ENCODE measurements around the gene FARP1.
"Not testable (repeated sequence)": the region's sequence is repeated elsewhere in the genome, so short reads cannot be mapped to it uniquely, and the experiment has no call there.

Gene FARP1

GRCh38 chr13:98267080-98267912, 124.4 kb downstream of the FARP1 start:
- no peak for DNase-seq

- DNase-seq = no peak
Measured at GRCh38 chr13:98269386-98269785, 126.5 kb downstream of the FARP1 start.

- DNase-seq = no peak
Measured at GRCh38 chr13:98270819-98271218, 127.9 kb downstream of the FARP1 start.

GRCh38 chr13:98271646-98272045, 128.8 kb downstream of the FARP1 start:
- DNase-seq = not testable (repeated sequence)

GRCh38 chr13:98272549-98272948, 129.7 kb downstream of the FARP1 start:
- no peak for DNase-seq

- DNase-seq = no peak
Measured at GRCh38 chr13:98273067-98273823, 130.4 kb downstream of the FARP1 start.

- DNase-seq = no peak
Measured at GRCh38 chr13:98273824-98274742, 131.2 kb downstream of the FARP1 start.

- no peak for DNase-seq
Measured at GRCh38 chr13:98274921-98275487, 132.1 kb downstream of the FARP1 start.

- DNase-seq = no peak
Measured at GRCh38 chr13:98275681-98276171, 132.8 kb downstream of the FARP1 start.

GRCh38 chr13:98276486-98276885, 133.6 kb downstream of the FARP1 start:
- no peak for DNase-seq

GRCh38 chr13:98278068-98278724, 135.3 kb downstream of the FARP1 start:
- no peak for DNase-seq

GRCh38 chr13:98279473-98280175, 136.7 kb downstream of the FARP1 start:
- peak; percentile 3 for DNase-seq

- no peak for DNase-seq
Measured at GRCh38 chr13:98280176-98280510, 137.2 kb downstream of the FARP1 start.

- DNase-seq = no peak
Measured at GRCh38 chr13:98284679-98285078, 141.8 kb downstream of the FARP1 start.

- no peak for DNase-seq
Measured at GRCh38 chr13:98285317-98285716, 142.4 kb downstream of the FARP1 start.

- DNase-seq = no peak
Measured at GRCh38 chr13:98285852-98286594, 143.1 kb downstream of the FARP1 start.

GRCh38 chr13:98286799-98287198, 143.9 kb downstream of the FARP1 start:
- DNase-seq = no peak

- no peak for DNase-seq
Measured at GRCh38 chr13:98288211-98288610, 145.3 kb downstream of the FARP1 start.

- DNase-seq = no peak
Measured at GRCh38 chr13:98289339-98289945, 146.5 kb downstream of the FARP1 start.

GRCh38 chr13:98290261-98290660, 147.4 kb downstream of the FARP1 start:
- DNase-seq = no peak
